Thyroid gland (tissue), 4 donors: ENCODE data around the gene JMJD1C. TPM values are rescaled to one million over a fixed set of nuclear protein-coding genes. Genes with fewer than 3 reads are reported as not detected.

Experiments used
- DNase-seq, 2 donors: peaks; one replicate each; pipeline ENCODE4 v3.0.0-alpha.2; 2019
- H3K27ac ChIP-seq, 3 donors: fragments of 200-600 bp; sonication (generic); 1 replicate in 2 of 3; 2 replicates in 1 of 3; pipeline ENCODE4 v1.5.1; 2016 to 2019; ENCODE audit warnings: mild to moderate bottlenecking in 1 of 3, moderate library complexity in 1 of 3
- H3K27me3 ChIP-seq: fragments of 200-600 bp; sonication (generic); one replicate; pipeline ENCODE4 v1.5.1; 2019
- H3K36me3 ChIP-seq, 2 donors: fragments of 200-600 bp; sonication (generic); one replicate each; pipeline ENCODE4 v1.5.1; 2016 to 2019
- H3K4me1 ChIP-seq, 2 donors: fragments of 200-600 bp; sonication (generic); one replicate each; pipeline ENCODE4 v1.5.1; 2017 to 2019
- H3K4me3 ChIP-seq, 3 donors: fragments of 200-600 bp; sonication (generic); replicated peaks in 1 of 3; 1 replicate in 2 of 3; 2 replicates in 1 of 3; pipeline ENCODE4 v1.5.1; 2016; ENCODE audit warnings: mild to moderate bottlenecking in 1 of 3
- H3K9me3 ChIP-seq: fragments of 200-600 bp; sonication (generic); one replicate; pipeline ENCODE4 v1.5.1; 2017
- POLR2A ChIP-seq, 2 donors: fragments of 450-650 bp; IDR thresholded peaks; one replicate each; pipeline ENCODE4 v1.6.1; 2017; ENCODE audit warnings: antibody characterized with exemption in 2 of 2, mild to moderate bottlenecking in 2 of 2, moderate library complexity in 1 of 2
- WGBS, 2 donors: methylation state at CpG; one replicate each; pipeline ENCODE4 v1.1.5; 2017; 5-methylcytosine and 5-hydroxymethylcytosine counted together
- intact Hi-C: fragments of 100-400 bp; cut with DNase I; formaldehyde crosslinking; loops from one replicate; pipeline ENCODE4 v1.15.1; 2023
- total RNA-seq, 4 donors: library from RNA; depleted of rRNA; stranded (reverse); fragments of >200 nt; gene quantifications; one replicate each; pipeline ENCODE4 v1.2.3, GENCODE V29; 2016
- TF ChIP-seq, protein P1 (sequence below), 6 experiments: fragments of 200-600 bp in 3 of 6; fragments of 450-650 bp in 3 of 6; sonication (generic) in 3 of 6; IDR thresholded peaks; one replicate each; pipeline ENCODE4 v1.5.1; 2016 to 2019; ENCODE audit warnings: antibody characterized with exemption in 6 of 6, mild to moderate bottlenecking in 2 of 6, inconsistent platforms in 1 of 6, moderate library complexity in 1 of 6

Gene JMJD1C
- total RNA-seq, 4 donors from 2014 or later = 120 to 168 (median 136) TPM

GRCh38 chr10:63324495-63324854, 141.3 kb downstream of the JMJD1C start:
- Histone ChIP-seq H3K27ac (no peak overlapping the region), H3K27me3 (no peaks in the 10 kb centered on the region), H3K36me3 (no peaks in the 10 kb centered on the region), H3K9me3 (no peaks in the 10 kb centered on the region), H3K4me1 (peaks cover 0 to 4% of the 10 kb centered on the region in 2 donors), H3K4me3 (no peak overlapping the region)
- no peak for DNase-seq
- intact Hi-C loops = no loop called here
- 76 to 78% methylated on average over 2 of the region's 2 CpGs for WGBS, 2 donors
- TF ChIP-seq POLR2A (IDR thresholded peaks at IDR 0.05) = no peak
- TF ChIP-seq, protein P1, sequence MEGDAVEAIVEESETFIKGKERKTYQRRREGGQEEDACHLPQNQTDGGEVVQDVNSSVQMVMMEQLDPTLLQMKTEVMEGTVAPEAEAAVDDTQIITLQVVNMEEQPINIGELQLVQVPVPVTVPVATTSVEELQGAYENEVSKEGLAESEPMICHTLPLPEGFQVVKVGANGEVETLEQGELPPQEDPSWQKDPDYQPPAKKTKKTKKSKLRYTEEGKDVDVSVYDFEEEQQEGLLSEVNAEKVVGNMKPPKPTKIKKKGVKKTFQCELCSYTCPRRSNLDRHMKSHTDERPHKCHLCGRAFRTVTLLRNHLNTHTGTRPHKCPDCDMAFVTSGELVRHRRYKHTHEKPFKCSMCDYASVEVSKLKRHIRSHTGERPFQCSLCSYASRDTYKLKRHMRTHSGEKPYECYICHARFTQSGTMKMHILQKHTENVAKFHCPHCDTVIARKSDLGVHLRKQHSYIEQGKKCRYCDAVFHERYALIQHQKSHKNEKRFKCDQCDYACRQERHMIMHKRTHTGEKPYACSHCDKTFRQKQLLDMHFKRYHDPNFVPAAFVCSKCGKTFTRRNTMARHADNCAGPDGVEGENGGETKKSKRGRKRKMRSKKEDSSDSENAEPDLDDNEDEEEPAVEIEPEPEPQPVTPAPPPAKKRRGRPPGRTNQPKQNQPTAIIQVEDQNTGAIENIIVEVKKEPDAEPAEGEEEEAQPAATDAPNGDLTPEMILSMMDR (IDR thresholded peaks at IDR 0.05) = no peak

DNA sequence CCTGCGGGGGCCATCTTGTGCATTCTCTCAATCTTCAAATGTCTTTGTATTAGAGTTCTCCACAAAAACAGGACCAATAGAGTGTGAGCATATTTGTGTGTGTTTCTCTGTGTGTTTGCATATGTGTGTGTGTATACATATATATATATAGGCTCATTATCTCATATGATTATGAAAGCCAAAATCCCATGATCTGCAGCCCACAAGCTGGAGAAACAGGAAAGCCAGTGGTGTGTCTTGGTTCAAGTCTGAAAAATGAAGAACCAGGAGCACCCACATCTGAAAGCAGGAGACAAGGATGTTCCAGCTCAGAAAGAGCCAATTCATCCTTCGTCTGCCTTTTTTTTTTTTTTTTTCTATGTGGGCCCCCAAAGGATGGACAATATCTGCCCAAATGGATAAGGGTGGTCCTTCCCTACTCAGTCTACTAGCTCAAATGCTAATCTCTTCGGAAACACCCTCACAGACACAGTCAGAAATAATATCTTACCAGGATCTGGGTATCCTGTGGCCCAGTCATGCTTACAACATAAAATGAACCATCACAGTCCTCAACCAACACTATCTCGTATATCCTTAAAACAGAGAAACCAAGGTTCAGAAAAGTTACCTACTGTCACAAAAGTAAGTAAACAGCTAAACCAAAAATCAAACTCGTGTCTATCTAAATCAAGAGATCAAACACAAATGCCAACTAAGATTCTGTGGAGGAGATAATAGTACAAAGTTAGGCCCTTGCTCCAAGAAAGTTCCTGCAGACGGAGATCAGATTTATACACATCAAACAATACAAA, 141.9 kb downstream of the JMJD1C start:
- WGBS, 2 donors = 93 to 96% methylated on average over 6 of the region's 6 CpGs
- H3K4me1 ChIP-seq = peaks cover 0 to 4% of the 10 kb centered on the region in 2 donors
- H3K36me3 ChIP-seq = no peaks in the 10 kb centered on the region
- intact Hi-C loops = no loop called here
- H3K9me3 ChIP-seq = no peaks in the 10 kb centered on the region
- TF ChIP-seq POLR2A (IDR thresholded peaks at IDR 0.05) = no peak
- TF ChIP-seq, protein P1 (IDR thresholded peaks at IDR 0.05) = no peak
- no peak overlapping the region for H3K4me3 ChIP-seq
- no peak overlapping the region for H3K27ac ChIP-seq
- no peak for DNase-seq
- H3K27me3 ChIP-seq = no peaks in the 10 kb centered on the region

GRCh38 chr10:63320683-63321082, 145.1 kb downstream of the JMJD1C start:
- Histone ChIP-seq H3K4me1 (peaks cover 0 to 4% of the 10 kb centered on the region in 2 donors), H3K27me3 (no peaks in the 10 kb centered on the region), H3K9me3 (no peaks in the 10 kb centered on the region), H3K36me3 (no peaks in the 10 kb centered on the region), H3K4me3 (no peak overlapping the region), H3K27ac (no peak overlapping the region)
- DNase-seq = no peak
- WGBS, 2 donors = 69 to 82% methylated on average over 1 of the region's 1 CpG
- intact Hi-C loops = no loop called here
- TF ChIP-seq POLR2A (IDR thresholded peaks at IDR 0.05) = no peak
- TF ChIP-seq, protein P1 (IDR thresholded peaks at IDR 0.05) = no peak

- WGBS, 2 donors = 98 to 99% methylated on average over 3 of the region's 3 CpGs
- Histone ChIP-seq H3K4me3 (no peak overlapping the region), H3K4me1 (peaks cover 2 to 3% of the 10 kb centered on the region in 2 donors), H3K27ac (no peak overlapping the region), H3K27me3 (no peaks in the 10 kb centered on the region), H3K9me3 (no peaks in the 10 kb centered on the region), H3K36me3 (no peaks in the 10 kb centered on the region)
- DNase-seq = no peak
- intact Hi-C loops = no loop called here
- TF ChIP-seq POLR2A (IDR thresholded peaks at IDR 0.05) = no peak
- TF ChIP-seq, protein P1 (IDR thresholded peaks at IDR 0.05) = no peak
These were observed 146.5 kb downstream of the JMJD1C start for GRCh38 chr10:63319231-63319630.

- H3K4me1 ChIP-seq = peaks cover 5 to 8% of the 10 kb centered on the region in 2 donors
- no peaks in the 10 kb centered on the region for H3K27me3 ChIP-seq
- TF ChIP-seq, protein P1 (IDR thresholded peaks at IDR 0.05) = no peak
- no peak for TF ChIP-seq POLR2A (IDR thresholded peaks at IDR 0.05)
- no peaks in the 10 kb centered on the region for H3K36me3 ChIP-seq
- 94% methylated on average over 3 of the region's 3 CpGs for WGBS, 2 donors
- no peak overlapping the region for H3K4me3 ChIP-seq
- no peak for DNase-seq
- no peak overlapping the region for H3K27ac ChIP-seq
- no peaks in the 10 kb centered on the region for H3K9me3 ChIP-seq
- intact Hi-C loops = no loop called here
These were observed 147.3 kb downstream of the JMJD1C start for GRCh38 chr10:63318491-63318890.
